SK-N-SH (cell line): ENCODE results near the gene MYL5. TPM values are rescaled to one million over a fixed set of nuclear protein-coding genes. Genes with fewer than 3 reads are reported as not detected.

Experiments
- CTCF ChIA-PET: fragments of 300-600, 350-600 bp; formaldehyde crosslinking; extraction: SDS; loops from one replicate; lab custom pipeline; 2021; lab: Yijun Ruan, JAX
- POLR2A ChIA-PET: fragments of 350-600 bp; sonication (Branson Sonifier 250); formaldehyde crosslinking; extraction: SDS; loops from one replicate; lab custom pipeline; 2020; ENCODE audit warnings: antibody characterized with exemption, inconsistent platforms; lab: Yijun Ruan, JAX
- DNase-seq: peaks from one replicate; pipeline ENCODE4 v3.0.0; 2012
- H2AFZ ChIP-seq: fragments of 200-600 bp; sonication (generic); 2 replicates; pipeline ENCODE4 v1.8.1; 2016; ENCODE audit warnings: antibody characterized with exemption, mild to moderate bottlenecking, low read depth
- H3F3A ChIP-seq: fragments of 200-600 bp; sonication (generic); replicated peaks from 2 replicates; pipeline ENCODE3; 2016; ENCODE audit warnings: antibody characterized with exemption, mild to moderate bottlenecking; ENCODE audit not compliant: insufficient read depth
- H3K27ac ChIP-seq, 2 experiments: fragments of 200-500 bp in 1 of 2; fragments of 200-600 bp in 1 of 2; sonication (Bioruptor generic) in 1 of 2; sonication (generic), shearing (Covaris generic) in 1 of 2; 2 replicates each; pipeline versions ENCODE4 v1.5.1 to v1.6.1; 2014 to 2016; ENCODE audit warnings: low read depth in 2 of 2, inconsistent platforms in 1 of 2, low read length in 1 of 2, mild to moderate bottlenecking in 1 of 2, mixed read lengths in 1 of 2
- H3K27me3 ChIP-seq: fragments of 200-600 bp; sonication (generic), shearing (Covaris generic); 2 replicates; pipeline ENCODE4 v1.6.1; 2016; ENCODE audit warnings: mixed run types; ENCODE audit not compliant: insufficient read depth
- H3K36me3 ChIP-seq, 2 experiments: fragments of 200-500 bp in 1 of 2; fragments of 200-600 bp in 1 of 2; sonication (Bioruptor generic) in 1 of 2; sonication (generic) in 1 of 2; replicated peaks in 1 of 2; 2 replicates each; pipeline versions ENCODE3 to v1.5.1; 2014 to 2016; ENCODE audit warnings: low read length in 1 of 2, mild to moderate bottlenecking in 1 of 2; ENCODE audit not compliant: insufficient read depth in 2 of 2, control insufficient read depth in 1 of 2
- H3K4me1 ChIP-seq, 2 experiments: fragments of 200-500 bp in 1 of 2; fragments of 200-600 bp in 1 of 2; sonication (Bioruptor generic) in 1 of 2; sonication (generic), shearing (Covaris generic) in 1 of 2; 2 replicates each; pipeline versions ENCODE4 v1.5.1 to v1.6.1; 2014 to 2016; ENCODE audit warnings: low read depth in 1 of 2, low read length in 1 of 2, mixed run types in 1 of 2; ENCODE audit not compliant: insufficient read depth in 2 of 2, control insufficient read depth in 1 of 2
- H3K4me2 ChIP-seq: fragments of 200-600 bp; sonication (generic), shearing (Covaris generic); 2 replicates; pipeline ENCODE4 v1.6.1; 2017; ENCODE audit warnings: mixed run types
- H3K4me3 ChIP-seq, 2 experiments: fragments of 200-500 bp in 1 of 2; fragments of 200-600 bp in 1 of 2; sonication (Bioruptor generic) in 1 of 2; sonication (generic), shearing (Covaris generic) in 1 of 2; 2 replicates each; pipeline versions ENCODE4 v1.5.1 to v1.8.1; 2014 to 2016; ENCODE audit warnings: low read depth in 2 of 2, inconsistent platforms in 1 of 2, low read length in 1 of 2, mild to moderate bottlenecking in 1 of 2, mixed read lengths in 1 of 2, moderate library complexity in 1 of 2
- H3K79me2 ChIP-seq: fragments of 200-600 bp; sonication (generic); 2 replicates; pipeline ENCODE4 v1.8.1; 2017; ENCODE audit warnings: mild to moderate bottlenecking; ENCODE audit not compliant: insufficient read depth
- H3K9ac ChIP-seq: fragments of 200-600 bp; sonication (generic); 2 replicates; pipeline ENCODE4 v1.6.1; 2017; ENCODE audit warnings: mixed run types
- H3K9me2 ChIP-seq: fragments of 200-600 bp; sonication (generic); 2 replicates; pipeline ENCODE4 v1.6.1; 2017; ENCODE audit warnings: mixed run types
- H3K9me3 ChIP-seq: fragments of 200-600 bp; sonication (generic); 2 replicates; pipeline ENCODE4 v1.6.1; 2017; ENCODE audit warnings: mixed run types, mild to moderate bottlenecking, moderate library complexity
- H4K20me1 ChIP-seq: fragments of 200-600 bp; sonication (generic); 2 replicates; pipeline ENCODE4 v1.6.1; 2017; ENCODE audit warnings: mild to moderate bottlenecking, mixed run types; ENCODE audit not compliant: insufficient read depth
- CTCF ChIP-seq: fragments of 200-600 bp; sonication (generic); IDR thresholded peaks from 2 replicates; pipeline ENCODE4 v1.6.1; 2017; ENCODE audit warnings: antibody characterized with exemption, mild to moderate bottlenecking, moderate library complexity
- JUND ChIP-seq: IDR thresholded peaks from 2 replicates; pipeline ENCODE4 v1.4.0; 2012
- MXI1 ChIP-seq: IDR thresholded peaks from 2 replicates; pipeline ENCODE4 v1.6.1; 2012; ENCODE audit warnings: mild to moderate bottlenecking, low read depth, low read length, improper control_type of control experiment
- POLR2AphosphoS5 ChIP-seq: IDR thresholded peaks from 2 replicates; pipeline ENCODE4 v1.6.1; 2012; ENCODE audit warnings: low read depth, low read length
- RCOR1 ChIP-seq: fragments of 150-350 bp; IDR thresholded peaks from 2 replicates; pipeline ENCODE4 v1.6.1; 2017; ENCODE audit warnings: antibody characterized with exemption, low read length
- REST ChIP-seq: IDR thresholded peaks from 2 replicates; pipeline ENCODE4 v1.6.1; 2012; ENCODE audit warnings: mild to moderate bottlenecking, low read depth, low read length, moderate library complexity
- RFX5 ChIP-seq: IDR thresholded peaks from 2 replicates; pipeline ENCODE4 v1.6.1; 2012; ENCODE audit warnings: mild to moderate bottlenecking, improper control_type of control experiment, low read length
- TCF12 ChIP-seq: IDR thresholded peaks from 2 replicates; pipeline ENCODE4 v1.4.0; 2012
- TEAD4 ChIP-seq: IDR thresholded peaks from 2 replicates; pipeline ENCODE4 v1.4.0; 2012; ENCODE audit warnings: mild to moderate bottlenecking, borderline replicate concordance; ENCODE audit not compliant: insufficient read depth
- YY1 ChIP-seq: IDR thresholded peaks from 2 replicates; pipeline ENCODE4 v1.4.0; 2012; ENCODE audit warnings: low read depth, mild to moderate bottlenecking
- ZBTB33 ChIP-seq: IDR thresholded peaks from 2 replicates; pipeline ENCODE4 v1.4.0; 2012; ENCODE audit warnings: low read depth, borderline replicate concordance
- WGBS: methylation state at CpG from one replicate; pipeline ENCODE4 v1.1.6; 2017; ENCODE audit warnings: low lambda C conversion rate; 5-methylcytosine and 5-hydroxymethylcytosine counted together
- polyA plus RNA-seq, 3 experiments: library from polyadenylated mRNA; depleted of rRNA; stranded (reverse); fragments of >200 nt; gene quantifications; 2 replicates each; pipeline ENCODE4 v1.2.3, GENCODE V29; 2012

The MYL5 gene
- polyA plus RNA-seq, 1 of the 3 experiments (the other 2 are of a cell fraction) = 46.9 TPM

GRCh38 chr4:707929-708630 lies 33.7 kb downstream of the MYL5 start:
- H3K4me1 ChIP-seq = peaks cover 0 to 25% of the 10 kb centered on the region in 2 experiments; a peak in 2 of 4 replicates
- H3K27ac ChIP-seq = no peak overlapping the region
- no peak overlapping the region for H2AFZ ChIP-seq
- peak overlapping the region; percentile 98 for H3K4me2 ChIP-seq
- ChIA-PET CTCF (interaction anchor here (0.7 to 1.9 kb wide), 2 partner anchors 24 to 105 kb away, joined by 3 to 9 read pairs; no protein-coding TSS in a partner anchor), POLR2A (no interaction called here)
- H3K4me3 ChIP-seq = no peak overlapping the region; a peak in 3 of 4 replicates
- 83% methylated on average over 3 of the region's 11 CpGs for WGBS
- H3K79me2 ChIP-seq = peaks cover 70% of the 10 kb centered on the region
- H3K27me3 ChIP-seq = no peaks in the 10 kb centered on the region
- H3F3A ChIP-seq = peaks cover 3% of the 10 kb centered on the region
- H3K9me2 ChIP-seq = no peaks in the 10 kb centered on the region
- no peak for DNase-seq
- H4K20me1 ChIP-seq = peaks cover 51% of the 10 kb centered on the region
- no peak for TF ChIP-seq TEAD4
- no peak for TF ChIP-seq ZBTB33
- TF ChIP-seq YY1 = no peak
- TF ChIP-seq MXI1 = no peak
- no peak for TF ChIP-seq REST
- TF ChIP-seq POLR2AphosphoS5 = no peak
- TF ChIP-seq CTCF = no peak
- no peak for TF ChIP-seq TCF12
- no peak for TF ChIP-seq JUND
- no peak for TF ChIP-seq RFX5
- TF ChIP-seq RCOR1 = no peak
- no peaks in the 10 kb centered on the region for H3K9me3 ChIP-seq
- H3K36me3 ChIP-seq = peaks cover 4 to 7% of the 10 kb centered on the region in 2 experiments
- H3K9ac ChIP-seq = no peak overlapping the region
